Astrocyte of the cerebellum (primary cell): ENCODE measurements around the gene MYNN.

ENCODE experiments used
- DNase-seq: peaks from one replicate; pipeline ENCODE4 v3.0.0-alpha.2; 2011; ENCODE audit warnings: low read depth
- H3K4me3 ChIP-seq: 2 replicates; pipeline ENCODE4 v1.5.1; 2011; ENCODE audit warnings: mild to moderate bottlenecking, low read depth, low read length, moderate library complexity
- in situ Hi-C: cut with HindIII; loops from 2 replicates; pipeline ENCODE4 v1.10.0; 2017; ENCODE audit warnings: low sequenced_read_pairs
- TF ChIP-seq, protein P1 (sequence below): IDR thresholded peaks from 2 replicates; pipeline ENCODE4 v1.5.1; 2012; ENCODE audit warnings: low read length, low read depth, moderate library complexity, mild to moderate bottlenecking; ENCODE audit errors: missing control alignments

MYNN gene

DNA sequence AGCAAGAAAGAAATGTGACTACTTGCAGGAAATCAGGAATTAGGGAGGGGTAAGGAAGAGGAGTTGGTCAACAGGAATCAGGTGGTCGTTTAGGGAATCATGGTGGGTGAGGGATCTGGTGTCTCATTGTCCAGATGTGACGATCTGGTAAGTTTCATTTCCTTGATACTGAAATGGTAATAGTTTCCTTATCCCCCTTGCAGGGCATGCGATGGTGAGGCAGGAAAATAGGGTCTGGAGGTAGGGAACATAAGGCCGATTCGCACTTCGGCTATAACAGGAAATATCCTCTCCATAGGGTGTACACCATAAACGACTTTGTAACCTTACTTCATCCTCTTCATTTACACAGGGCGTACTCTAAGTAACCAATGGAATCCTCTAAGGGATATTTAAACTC, 40.1 kb downstream of the MYNN start:
- DNase-seq, result no peak
- no peak overlapping the region for H3K4me3 ChIP-seq
- in situ Hi-C loops, result no loop called here
- TF ChIP-seq, protein P1, sequence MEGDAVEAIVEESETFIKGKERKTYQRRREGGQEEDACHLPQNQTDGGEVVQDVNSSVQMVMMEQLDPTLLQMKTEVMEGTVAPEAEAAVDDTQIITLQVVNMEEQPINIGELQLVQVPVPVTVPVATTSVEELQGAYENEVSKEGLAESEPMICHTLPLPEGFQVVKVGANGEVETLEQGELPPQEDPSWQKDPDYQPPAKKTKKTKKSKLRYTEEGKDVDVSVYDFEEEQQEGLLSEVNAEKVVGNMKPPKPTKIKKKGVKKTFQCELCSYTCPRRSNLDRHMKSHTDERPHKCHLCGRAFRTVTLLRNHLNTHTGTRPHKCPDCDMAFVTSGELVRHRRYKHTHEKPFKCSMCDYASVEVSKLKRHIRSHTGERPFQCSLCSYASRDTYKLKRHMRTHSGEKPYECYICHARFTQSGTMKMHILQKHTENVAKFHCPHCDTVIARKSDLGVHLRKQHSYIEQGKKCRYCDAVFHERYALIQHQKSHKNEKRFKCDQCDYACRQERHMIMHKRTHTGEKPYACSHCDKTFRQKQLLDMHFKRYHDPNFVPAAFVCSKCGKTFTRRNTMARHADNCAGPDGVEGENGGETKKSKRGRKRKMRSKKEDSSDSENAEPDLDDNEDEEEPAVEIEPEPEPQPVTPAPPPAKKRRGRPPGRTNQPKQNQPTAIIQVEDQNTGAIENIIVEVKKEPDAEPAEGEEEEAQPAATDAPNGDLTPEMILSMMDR, result no peak

DNA sequence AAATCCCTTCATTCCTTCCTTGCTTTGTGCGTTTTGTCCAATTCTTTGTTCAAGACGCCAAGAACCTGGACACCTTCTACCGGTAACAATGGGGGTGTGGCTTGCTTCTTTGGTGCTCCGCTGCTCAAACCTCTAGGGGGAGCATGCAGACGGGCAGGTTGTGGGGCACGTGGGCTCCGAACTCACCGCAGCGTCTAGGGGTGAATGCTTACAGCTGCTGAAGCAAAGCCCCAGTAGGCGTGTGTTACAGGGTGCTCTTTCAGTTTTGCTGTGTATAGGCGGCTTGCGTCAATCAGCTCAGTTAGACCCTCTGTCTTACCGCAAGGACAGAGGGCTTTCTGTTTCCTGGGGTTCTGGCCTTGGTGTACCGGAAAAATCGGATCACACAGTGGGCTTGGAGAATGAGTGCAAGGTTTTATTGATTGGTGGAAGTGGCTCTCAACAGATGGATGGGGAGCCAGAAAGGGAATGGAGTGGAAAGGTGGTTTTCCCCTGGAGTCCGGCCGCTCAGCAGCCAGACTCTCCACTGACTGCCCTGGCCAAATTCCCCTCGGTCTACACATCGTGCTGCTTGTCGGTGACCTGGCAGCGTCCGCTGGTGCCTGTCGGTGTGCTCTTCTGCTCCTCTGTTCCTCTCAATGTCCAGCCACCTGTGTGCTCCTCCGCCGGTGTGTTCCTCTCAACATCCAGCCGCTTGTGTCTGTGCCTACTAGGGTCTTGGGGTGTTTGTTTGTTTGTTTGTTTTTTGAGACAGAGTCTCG, 40.7 kb downstream of the MYNN start:
- TF ChIP-seq, protein P1, result no peak
- in situ Hi-C loops, result no loop called here
- H3K4me3 ChIP-seq, result no peak overlapping the region
- DNase-seq, result no peak

DNA sequence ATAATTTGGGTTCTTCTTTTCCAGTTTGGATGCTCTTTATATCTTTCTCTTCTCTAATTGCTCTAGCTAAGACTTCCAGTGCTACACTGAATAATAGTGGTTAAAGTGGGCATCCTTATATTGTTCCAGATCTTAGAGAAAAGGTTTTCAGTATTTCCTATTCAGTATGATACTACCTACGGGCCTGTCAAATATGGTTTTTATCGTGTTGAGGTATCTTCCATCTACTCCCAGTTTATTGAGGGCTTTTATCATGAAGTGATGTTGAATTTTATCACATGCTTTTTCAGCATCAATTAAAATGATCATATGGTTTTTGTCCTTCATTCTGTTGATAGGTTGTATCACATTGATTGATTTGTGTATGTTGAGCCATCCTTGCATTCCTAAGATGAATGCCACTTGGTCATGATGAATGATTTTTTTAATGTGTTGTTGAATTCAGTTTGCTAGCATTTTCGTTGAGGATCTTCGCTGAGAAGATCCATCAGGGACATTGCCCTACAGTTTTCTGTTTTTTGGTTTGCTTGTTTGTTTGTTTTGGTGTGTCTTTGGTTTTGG, 42.5 kb downstream of the MYNN start:
- TF ChIP-seq, protein P1, result no peak
- DNase-seq, result no peak
- H3K4me3 ChIP-seq, result no peak overlapping the region
- in situ Hi-C loops, result no loop called here

DNA sequence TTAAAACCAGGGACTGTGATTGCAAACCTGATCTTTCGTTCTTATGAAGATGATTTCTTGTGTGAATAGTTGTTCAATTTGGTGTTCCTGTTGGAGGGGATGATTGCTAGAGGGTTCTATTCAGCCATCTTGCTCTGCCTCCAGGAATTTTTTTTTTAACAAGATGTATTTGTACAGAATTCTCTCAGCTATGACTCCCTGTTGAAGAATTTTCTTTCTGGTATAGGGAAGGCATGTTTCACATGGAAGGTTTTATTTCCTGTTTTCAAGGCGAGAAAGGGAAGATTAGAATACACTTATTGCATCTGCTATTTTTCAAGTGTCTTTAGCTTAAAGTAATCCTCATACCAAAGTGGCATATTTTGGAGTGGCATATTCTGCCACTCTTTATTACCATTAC, 45.1 kb downstream of the MYNN start:
- H3K4me3 ChIP-seq, result no peak overlapping the region
- in situ Hi-C loops, result no loop called here
- TF ChIP-seq, protein P1, result no peak
- no peak for DNase-seq

DNA sequence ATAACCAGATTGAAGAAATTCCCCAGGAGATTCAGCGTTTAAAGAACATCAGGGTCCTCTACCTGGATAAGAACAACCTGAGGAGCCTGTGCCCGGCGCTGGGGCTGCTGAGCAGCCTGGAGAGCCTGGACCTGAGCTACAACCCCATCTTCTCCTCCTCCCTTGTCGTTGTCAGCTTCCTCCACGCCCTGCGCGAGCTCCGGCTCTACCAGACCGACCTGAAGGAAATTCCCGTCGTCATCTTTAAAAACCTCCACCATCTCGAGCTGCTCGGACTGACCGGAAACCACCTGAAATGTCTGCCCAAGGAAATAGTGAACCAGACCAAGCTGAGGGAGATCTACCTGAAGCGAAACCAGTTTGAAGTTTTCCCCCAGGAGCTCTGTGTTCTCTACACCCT, 48.9 kb downstream of the MYNN start:
- TF ChIP-seq, protein P1, result no peak
- no peak for DNase-seq
- in situ Hi-C loops, result no loop called here
- no peak overlapping the region for H3K4me3 ChIP-seq

DNA sequence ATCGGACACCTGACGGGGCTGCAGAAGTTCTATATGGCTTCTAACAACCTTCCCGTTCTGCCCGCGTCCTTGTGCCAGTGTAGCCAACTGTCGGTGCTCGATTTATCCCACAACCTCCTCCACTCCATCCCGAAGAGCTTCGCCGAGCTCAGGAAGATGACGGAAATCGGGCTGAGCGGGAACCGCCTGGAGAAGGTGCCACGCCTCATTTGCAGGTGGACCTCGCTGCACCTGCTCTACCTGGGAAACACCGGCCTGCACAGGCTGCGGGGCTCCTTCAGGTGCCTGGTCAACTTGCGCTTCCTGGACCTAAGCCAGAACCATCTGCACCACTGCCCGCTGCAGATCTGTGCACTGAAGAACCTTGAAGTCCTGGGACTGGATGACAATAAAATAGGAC, 49.3 kb downstream of the MYNN start:
- TF ChIP-seq, protein P1, result no peak
- H3K4me3 ChIP-seq, result no peak overlapping the region
- DNase-seq, result no peak
- in situ Hi-C loops, result no loop called here
